Testis (tissue), 2 donors: ENCODE results near the gene TMEM81.

ENCODE experiments used
- CTCF ChIP-seq, 3 experiments: fragments of 450-650 bp in 2 of 3; fragments of 200-600 bp in 1 of 3; sonication (generic) in 1 of 3; IDR thresholded peaks; one replicate each; pipeline ENCODE4 v1.5.1; 2016 to 2019; ENCODE audit warnings: antibody characterized with exemption in 3 of 3, mild to moderate bottlenecking in 2 of 3, moderate library complexity in 1 of 3
- POLR2A ChIP-seq: fragments of 450-650 bp; IDR thresholded peaks from one replicate; pipeline ENCODE4 v1.6.1; 2017; ENCODE audit warnings: antibody characterized with exemption, mild to moderate bottlenecking, moderate library complexity

GRCh38 chr1:205066141-205066818 is 18.0 kb downstream of the TMEM81 start:
- TF ChIP-seq CTCF (IDR thresholded peaks at IDR 0.05) (no peak), POLR2A (no peak)
